ENCODE results near the gene KNSTRN. TPM values are rescaled to one million over a fixed set of nuclear protein-coding genes. Genes with fewer than 3 reads are reported as not detected.
A peak's percentile ranks its signal among the peaks of the same experiment; 100 is the strongest.

Gene KNSTRN
- polyA plus RNA-seq, 2 of the 4 experiments (the other 2 are of a cell fraction), result 48.0 to 50.3 TPM

DNA sequence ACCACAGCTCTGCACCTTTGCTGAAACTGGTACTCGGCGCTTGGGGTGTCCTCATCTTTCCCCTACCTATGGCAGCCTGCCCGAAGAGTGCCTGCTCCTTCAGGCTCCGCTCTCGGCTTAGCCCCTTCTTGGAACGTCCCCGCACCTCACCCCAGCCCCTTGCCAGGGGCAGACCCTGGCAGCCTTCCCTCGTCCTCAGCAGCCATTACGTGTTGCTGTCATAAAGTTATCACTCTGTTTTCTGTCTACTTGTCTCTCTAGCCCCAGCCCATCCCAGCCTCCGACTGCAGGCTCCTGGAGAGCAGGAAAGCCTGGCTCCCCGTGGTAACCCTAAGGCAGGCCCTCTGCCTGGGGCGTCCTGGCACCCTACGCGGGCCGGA is 53.2 kb downstream of the KNSTRN start:
- H3K9me3 ChIP-seq, result no peaks in the 10 kb centered on the region
- WGBS (ENCODE audit: missing lambda C conversion rate), result 74% methylated on average over 11 of the region's 15 CpGs
- ChIA-PET POLR2A (no interaction called here), CTCF (interaction anchor here (1.1 kb wide), 2 partner anchors 15 to 72 kb away, joined by 3 to 4 read pairs; no protein-coding TSS in a partner anchor)
- no peak for DNase-seq (ENCODE audit: low read depth in 1 of 2, low spot score in 1 of 2)
- H3K4me2 ChIP-seq, result peak overlapping the region; percentile 64
- H3K27ac ChIP-seq, result peak overlapping the region; percentile 23 to 81; a peak in 5 of 6 replicates
- peak overlapping the region; percentile 25; the same call in 2 of the 3 replicates for H3K4me3 ChIP-seq
- no peak for TF ChIP-seq HOXB5 (CRISPR knock-in tag; IDR thresholded peaks at IDR 0.05)
- TF ChIP-seq FOSB (CRISPR knock-in tag; IDR thresholded peaks at IDR 0.05), result no peak
- no peak for TF ChIP-seq MYC (IDR thresholded peaks at IDR 0.05; ENCODE audit: borderline replicate concordance, low read length)
- no peak for TF ChIP-seq REST (IDR thresholded peaks at IDR 0.05)
- no peak for TF ChIP-seq MAZ (IDR thresholded peaks at IDR 0.05; ENCODE audit: borderline replicate concordance, low read depth, low read length)
- TF ChIP-seq HDAC2 (IDR thresholded peaks at IDR 0.05), result no peak
- no peak for TF ChIP-seq TP53 (CRISPR knock-in tag; IDR thresholded peaks at IDR 0.05)
- TF ChIP-seq HES2 (IDR thresholded peaks at IDR 0.05), result no peak
- TF ChIP-seq, protein P1, sequence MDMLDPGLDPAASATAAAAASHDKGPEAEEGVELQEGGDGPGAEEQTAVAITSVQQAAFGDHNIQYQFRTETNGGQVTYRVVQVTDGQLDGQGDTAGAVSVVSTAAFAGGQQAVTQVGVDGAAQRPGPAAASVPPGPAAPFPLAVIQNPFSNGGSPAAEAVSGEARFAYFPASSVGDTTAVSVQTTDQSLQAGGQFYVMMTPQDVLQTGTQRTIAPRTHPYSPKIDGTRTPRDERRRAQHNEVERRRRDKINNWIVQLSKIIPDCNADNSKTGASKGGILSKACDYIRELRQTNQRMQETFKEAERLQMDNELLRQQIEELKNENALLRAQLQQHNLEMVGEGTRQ (IDR thresholded peaks at IDR 0.05), result no peak
- no peak for TF ChIP-seq EHMT2 (IDR thresholded peaks at IDR 0.05; ENCODE audit: low read depth)
- no peak for TF ChIP-seq KDM5A (IDR thresholded peaks at IDR 0.05)
- no peak for TF ChIP-seq FOSL2 (IDR thresholded peaks at IDR 0.05)
- no peak for TF ChIP-seq FOSL2 (CRISPR knock-in tag; IDR thresholded peaks at IDR 0.05)
- no peak for TF ChIP-seq RARB (CRISPR knock-in tag; IDR thresholded peaks at IDR 0.05)
- TF ChIP-seq CHD2 (IDR thresholded peaks at IDR 0.05; ENCODE audit: low read length, partially characterized antibody), result no peak
- TF ChIP-seq CHD4 (IDR thresholded peaks at IDR 0.05; ENCODE audit: borderline replicate concordance), result no peak
- TF ChIP-seq ZC3H11A (IDR thresholded peaks at IDR 0.05), result no peak
- TF ChIP-seq NFE2L2 (conservative IDR thresholded peaks at IDR 0.05; ENCODE audit: low read length), result no peak
- no peak for ATAC-seq
- FAIRE-seq, result no peak
- H3K4me1 ChIP-seq, result peaks cover 20% of the 10 kb centered on the region; the same call in 1 of the 3 replicates

GRCh38 chr15:40436116-40436891 is 53.8 kb downstream of the KNSTRN start:
- no peaks in the 10 kb centered on the region for H3K9me3 ChIP-seq
- peaks cover 20% of the 10 kb centered on the region; the same call in 1 of the 3 replicates for H3K4me1 ChIP-seq
- peak overlapping the region; percentile 23 to 81; a peak in 5 of 6 replicates for H3K27ac ChIP-seq
- POLR2A ChIA-PET, result no interaction called here
- H3K4me3 ChIP-seq, result peak overlapping the region; percentile 25
- no peak for ATAC-seq
- H3K4me2 ChIP-seq, result peak overlapping the region; percentile 64
- CTCF ChIA-PET, result interaction anchor here (1.0 to 1.6 kb wide), 4 partner anchors 14 to 71 kb away, joined by 3 to 4 read pairs (median 4); no protein-coding TSS in a partner anchor
- no peak for DNase-seq (ENCODE audit: low read depth in 1 of 2, low spot score in 1 of 2)
- no peak for FAIRE-seq
- 56% methylated on average over 6 of the region's 39 CpGs for WGBS (ENCODE audit: missing lambda C conversion rate)
- TF ChIP-seq CBX8 (IDR thresholded peaks at IDR 0.05) (no peak), EP300 (IDR thresholded peaks at IDR 0.05) (no peak), MAX (IDR thresholded peaks at IDR 0.05) (no peak), CEBPB (IDR thresholded peaks at IDR 0.05) (no peak), MYC (IDR thresholded peaks at IDR 0.05; ENCODE audit: borderline replicate concordance, low read length) (no peak), CBX2 (IDR thresholded peaks at IDR 0.05; ENCODE audit: borderline replicate concordance, low read depth) (no peak), KDM5A (IDR thresholded peaks at IDR 0.05) (no peak), E2F6 (IDR thresholded peaks at IDR 0.05; ENCODE audit: borderline replicate concordance, low read depth) (no peak), BHLHE40 (IDR thresholded peaks at IDR 0.05; ENCODE audit: low read depth, low read length) (no peak), ZFP36 (IDR thresholded peaks at IDR 0.05; ENCODE audit: borderline replicate concordance, partially characterized antibody) (no peak), FOXS1 (CRISPR knock-in tag; IDR thresholded peaks at IDR 0.05) (no peak), PHF8 (IDR thresholded peaks at IDR 0.05; ENCODE audit: borderline replicate concordance, low read depth) (no peak)
- TF ChIP-seq, protein P2, sequence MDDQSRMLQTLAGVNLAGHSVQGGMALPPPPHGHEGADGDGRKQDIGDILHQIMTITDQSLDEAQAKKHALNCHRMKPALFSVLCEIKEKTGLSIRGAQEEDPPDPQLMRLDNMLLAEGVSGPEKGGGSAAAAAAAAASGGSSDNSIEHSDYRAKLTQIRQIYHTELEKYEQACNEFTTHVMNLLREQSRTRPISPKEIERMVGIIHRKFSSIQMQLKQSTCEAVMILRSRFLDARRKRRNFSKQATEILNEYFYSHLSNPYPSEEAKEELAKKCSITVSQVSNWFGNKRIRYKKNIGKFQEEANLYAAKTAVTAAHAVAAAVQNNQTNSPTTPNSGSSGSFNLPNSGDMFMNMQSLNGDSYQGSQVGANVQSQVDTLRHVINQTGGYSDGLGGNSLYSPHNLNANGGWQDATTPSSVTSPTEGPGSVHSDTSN (IDR thresholded peaks at IDR 0.05), result no peak
- TF ChIP-seq, protein P3, sequence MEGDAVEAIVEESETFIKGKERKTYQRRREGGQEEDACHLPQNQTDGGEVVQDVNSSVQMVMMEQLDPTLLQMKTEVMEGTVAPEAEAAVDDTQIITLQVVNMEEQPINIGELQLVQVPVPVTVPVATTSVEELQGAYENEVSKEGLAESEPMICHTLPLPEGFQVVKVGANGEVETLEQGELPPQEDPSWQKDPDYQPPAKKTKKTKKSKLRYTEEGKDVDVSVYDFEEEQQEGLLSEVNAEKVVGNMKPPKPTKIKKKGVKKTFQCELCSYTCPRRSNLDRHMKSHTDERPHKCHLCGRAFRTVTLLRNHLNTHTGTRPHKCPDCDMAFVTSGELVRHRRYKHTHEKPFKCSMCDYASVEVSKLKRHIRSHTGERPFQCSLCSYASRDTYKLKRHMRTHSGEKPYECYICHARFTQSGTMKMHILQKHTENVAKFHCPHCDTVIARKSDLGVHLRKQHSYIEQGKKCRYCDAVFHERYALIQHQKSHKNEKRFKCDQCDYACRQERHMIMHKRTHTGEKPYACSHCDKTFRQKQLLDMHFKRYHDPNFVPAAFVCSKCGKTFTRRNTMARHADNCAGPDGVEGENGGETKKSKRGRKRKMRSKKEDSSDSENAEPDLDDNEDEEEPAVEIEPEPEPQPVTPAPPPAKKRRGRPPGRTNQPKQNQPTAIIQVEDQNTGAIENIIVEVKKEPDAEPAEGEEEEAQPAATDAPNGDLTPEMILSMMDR (IDR thresholded peaks at IDR 0.05), result no peak

Data from A549 (cell line).